Stimulated activated CD8-positive, alpha-beta memory T cell treated with anti-CD3 and anti-CD28 coated beads, Interleukin-2, amount 100 ng/mL, for 1 hour (primary cell): ENCODE measurements around the gene UMAD1.

Experiments
- DNase-seq, 2 donors: peaks; one replicate each; pipeline ENCODE4 v3.0.0-alpha.2; 2020; ENCODE audit warnings: low read depth in 2 of 2

UMAD1 gene

GRCh38 chr7:7640221-7641128, at the start of gene UMAD1:
TSS of gene UMAD1 (plus strand) at chr7:7640752. CDS start at chr7:7673372, 32,620 bp downstream.
- peak; percentile 93 to 97 for DNase-seq

- no peak for DNase-seq
Measured at GRCh38 chr7:7595451-7595850, 45.1 kb upstream of the UMAD1 start.

GRCh38 chr7:7596176-7596575, 44.4 kb upstream of the UMAD1 start:
- DNase-seq = no peak

DNA sequence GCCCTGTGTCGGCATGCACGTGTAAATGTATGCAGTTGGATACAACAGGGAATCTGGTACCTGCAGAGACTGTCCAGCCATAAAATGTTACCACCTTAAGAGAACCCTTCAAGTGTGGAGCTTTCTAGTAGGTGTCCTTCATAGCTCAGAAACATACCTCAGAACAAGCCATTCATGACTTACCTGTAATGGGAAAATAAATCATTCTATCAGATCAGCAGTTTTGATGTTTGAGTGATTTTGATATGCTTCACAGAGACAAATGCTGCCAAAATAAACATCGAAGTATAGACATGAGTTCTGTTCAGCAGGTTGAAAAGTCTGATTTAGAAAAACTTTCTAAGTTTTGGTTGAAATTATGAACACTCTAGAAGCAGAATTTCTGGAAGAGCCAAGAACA, 33.5 kb upstream of the UMAD1 start:
- no peak for DNase-seq

- DNase-seq = no peak
Measured at GRCh38 chr7:7609330-7609729, 31.2 kb upstream of the UMAD1 start.

DNA sequence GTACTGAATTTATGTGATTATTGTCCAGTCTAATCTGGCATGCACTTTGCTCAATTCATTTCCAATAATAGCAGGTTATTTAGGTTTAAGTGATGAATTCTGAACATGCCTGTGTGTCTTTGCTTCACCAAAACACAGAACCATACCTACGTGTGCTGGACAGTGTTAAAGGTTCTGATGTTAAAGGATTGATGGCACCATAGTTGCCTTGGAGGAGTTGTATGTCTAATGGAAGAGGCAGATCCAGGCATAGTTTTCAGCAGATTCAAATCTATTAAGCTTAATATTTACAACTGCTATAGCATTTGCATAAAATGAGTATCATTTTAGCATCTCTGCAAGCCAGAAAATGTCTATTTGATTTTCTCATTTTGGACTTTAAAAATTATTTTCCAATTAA, 28.0 kb upstream of the UMAD1 start:
- no peak for DNase-seq

GRCh38 chr7:7613210-7613609, 27.3 kb upstream of the UMAD1 start:
- no peak for DNase-seq

- DNase-seq = no peak
Measured at GRCh38 chr7:7614018-7614741, 26.4 kb upstream of the UMAD1 start.

DNA sequence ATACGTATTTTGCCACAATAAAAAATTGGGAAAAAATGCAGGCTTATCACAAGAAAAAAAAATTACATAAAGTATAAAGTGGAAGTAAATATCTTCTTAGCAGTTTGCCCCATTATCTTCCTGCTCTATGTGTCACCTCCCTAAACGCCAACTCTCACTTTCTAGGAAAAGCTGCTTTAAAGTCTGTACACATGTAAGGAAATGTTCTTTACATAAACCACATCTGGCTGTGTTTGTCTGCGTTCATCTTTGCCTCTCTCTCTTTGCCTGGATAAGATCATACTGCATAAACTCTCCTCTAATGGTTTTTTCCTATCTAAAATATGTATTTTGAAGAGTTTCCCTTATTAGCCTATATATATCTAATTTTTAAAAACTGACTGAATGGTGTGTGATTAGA, 23.0 kb upstream of the UMAD1 start:
- DNase-seq = no peak

DNA sequence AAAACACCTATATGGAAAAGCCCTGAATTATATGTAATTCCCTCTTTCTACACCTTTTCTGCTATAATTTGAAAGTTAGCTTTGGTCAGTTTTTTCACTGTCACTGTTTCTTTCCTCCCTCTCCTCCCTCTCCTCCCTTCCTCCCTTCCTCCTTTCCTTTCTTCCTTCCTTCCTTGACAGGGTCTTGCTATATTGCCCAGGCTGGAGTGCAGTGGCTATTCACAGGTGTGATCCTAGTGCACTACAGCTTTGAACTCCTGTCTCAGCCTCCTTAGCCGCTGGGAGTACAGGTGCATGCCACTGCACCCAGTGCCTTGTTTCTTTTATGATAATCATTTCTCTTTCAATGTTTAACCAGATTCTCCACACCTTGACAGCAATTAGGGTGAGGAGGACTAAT, 22.1 kb upstream of the UMAD1 start:
- no peak for DNase-seq

- DNase-seq = no peak
Measured at GRCh38 chr7:7620236-7620635, 20.3 kb upstream of the UMAD1 start.

- DNase-seq = no peak
Measured at GRCh38 chr7:7620644-7621210, 19.8 kb upstream of the UMAD1 start.

- no peak for DNase-seq
Measured at GRCh38 chr7:7628476-7628875, 12.1 kb upstream of the UMAD1 start.

GRCh38 chr7:7630626-7631329, 9.8 kb upstream of the UMAD1 start:
- DNase-seq = no peak

DNA sequence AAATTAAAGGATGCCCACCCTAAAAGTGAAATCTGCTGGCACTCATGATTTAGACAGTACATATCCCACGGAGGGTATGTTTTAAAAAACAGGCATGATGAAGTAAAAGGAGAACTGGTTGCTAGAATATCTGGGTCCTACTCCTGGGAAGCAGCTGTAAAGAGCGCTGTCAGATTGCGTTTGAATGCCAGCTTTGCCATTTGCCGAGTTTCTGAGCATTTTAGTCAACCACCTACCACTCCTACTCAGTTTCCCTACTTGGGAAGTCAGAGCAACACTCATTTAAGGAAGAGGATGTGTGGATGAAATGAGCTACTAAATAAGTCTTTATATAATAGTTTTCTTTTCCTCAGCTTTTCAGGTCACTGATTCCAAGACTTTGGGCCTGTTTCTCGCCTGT, 1.1 kb upstream of the UMAD1 start:
- no peak for DNase-seq

DNA sequence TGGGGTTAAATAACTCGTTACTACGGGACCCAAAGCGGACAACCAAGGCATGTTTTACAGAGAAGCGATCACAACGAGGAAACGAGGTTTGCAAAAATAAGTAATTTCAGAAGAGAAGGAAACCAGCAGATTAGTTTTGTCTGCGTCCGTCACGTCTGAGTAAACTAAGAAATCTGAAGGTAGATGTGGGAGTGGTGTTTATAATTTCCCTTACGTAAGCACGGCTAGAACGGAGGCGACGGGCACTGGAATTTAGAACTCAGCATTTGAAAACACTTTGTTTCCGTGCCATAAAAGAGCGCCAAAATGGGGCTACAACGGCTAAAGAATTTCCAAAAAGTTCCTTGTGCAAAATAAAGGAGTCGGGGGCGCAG, 718 bp upstream of the UMAD1 start:
- DNase-seq = peak in 1 of 2 donors; percentile 18

DNA sequence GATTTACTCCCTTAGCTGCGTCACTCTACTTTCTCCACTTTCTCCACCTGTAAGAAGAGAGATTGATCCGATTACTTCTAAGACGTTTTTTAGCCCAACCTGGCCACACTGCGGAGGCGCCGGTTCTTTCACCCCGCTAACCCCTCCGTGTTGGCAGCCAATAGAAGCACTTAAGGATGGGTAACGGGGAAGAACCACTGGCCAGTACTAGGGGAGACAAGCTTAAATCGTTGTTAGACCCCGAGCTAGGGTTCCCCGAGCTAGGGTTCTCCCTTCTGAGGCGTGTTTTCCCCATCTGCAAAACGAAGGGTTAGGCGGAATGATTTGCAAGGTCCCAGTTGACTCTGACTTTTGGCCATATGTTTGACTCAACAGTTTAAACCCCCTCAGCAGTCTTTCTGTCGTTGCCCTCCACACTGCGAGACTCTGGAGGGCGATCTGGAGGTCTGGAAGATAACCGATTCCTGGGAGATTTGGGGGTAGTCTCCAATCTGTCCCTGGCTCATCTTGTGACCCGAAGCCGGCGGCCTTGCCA, 644 bp downstream of the UMAD1 start:
- no peak for DNase-seq

DNA sequence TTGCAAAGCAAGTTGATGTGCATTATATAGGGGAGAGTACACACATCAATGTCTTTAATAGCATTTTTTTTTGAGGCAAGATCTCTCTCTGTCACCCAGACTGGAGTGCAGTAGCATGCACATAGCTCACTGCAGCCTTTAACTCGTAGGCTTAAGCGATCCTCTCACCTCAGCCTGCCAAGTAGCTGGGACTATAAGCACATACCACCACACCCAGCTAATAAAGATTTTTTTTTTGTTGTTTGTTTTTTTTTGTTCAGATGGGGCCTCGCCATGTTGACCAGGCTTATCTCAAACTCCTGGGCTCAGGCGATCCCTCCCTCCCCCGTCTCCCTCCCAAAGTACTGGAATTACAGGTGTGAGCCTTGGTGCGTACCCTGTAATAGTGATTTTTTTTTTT, 1.5 kb downstream of the UMAD1 start:
- DNase-seq = no peak

- DNase-seq = no peak
Measured at GRCh38 chr7:7647495-7648036, 7.0 kb downstream of the UMAD1 start.

DNA sequence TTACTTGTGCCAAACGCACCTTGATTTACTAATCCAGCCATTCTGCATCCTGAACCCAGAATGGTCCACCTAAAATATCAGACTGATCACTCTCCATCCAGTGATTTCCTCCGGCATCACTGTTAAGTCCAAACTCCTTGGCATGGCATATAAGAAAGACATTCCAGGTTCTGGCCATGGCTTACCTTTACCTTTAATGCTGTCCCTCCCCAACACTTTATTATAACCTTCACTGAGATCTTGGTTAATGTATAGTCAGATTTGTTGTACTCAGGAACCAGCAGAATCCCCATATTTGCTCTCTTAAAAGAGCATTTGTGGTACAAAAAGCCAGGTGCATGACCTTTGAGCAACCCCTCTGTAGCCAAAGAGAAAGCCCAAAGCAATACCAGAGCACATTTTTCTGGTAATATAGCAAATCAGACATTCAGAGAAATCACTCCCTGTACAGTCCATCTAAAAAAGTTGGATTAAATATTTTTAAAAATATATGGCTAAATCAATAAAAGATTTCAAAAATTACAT, 10.2 kb downstream of the UMAD1 start:
- no peak for DNase-seq

DNA sequence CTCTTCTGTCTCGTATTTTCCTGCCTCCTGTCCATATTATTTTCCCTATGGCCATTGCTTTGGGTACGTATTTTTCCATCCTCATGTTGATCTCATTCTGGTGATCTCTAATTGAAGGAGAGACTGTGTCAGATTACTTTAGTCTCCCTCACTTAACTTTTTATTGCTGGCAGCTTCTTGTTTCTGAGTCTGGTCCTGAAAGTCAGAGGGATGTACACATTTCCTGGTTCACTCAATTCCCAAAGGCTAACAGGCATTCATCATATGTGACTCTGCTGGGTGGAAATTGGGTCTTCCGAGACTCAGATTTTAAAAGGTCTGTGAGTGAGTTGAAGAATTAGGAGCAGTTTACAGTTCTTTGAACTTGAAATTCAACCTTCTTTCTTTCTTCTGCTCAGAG, 10.9 kb downstream of the UMAD1 start:
- no peak for DNase-seq
